ENCODE measurements around the gene BID.

DNA sequence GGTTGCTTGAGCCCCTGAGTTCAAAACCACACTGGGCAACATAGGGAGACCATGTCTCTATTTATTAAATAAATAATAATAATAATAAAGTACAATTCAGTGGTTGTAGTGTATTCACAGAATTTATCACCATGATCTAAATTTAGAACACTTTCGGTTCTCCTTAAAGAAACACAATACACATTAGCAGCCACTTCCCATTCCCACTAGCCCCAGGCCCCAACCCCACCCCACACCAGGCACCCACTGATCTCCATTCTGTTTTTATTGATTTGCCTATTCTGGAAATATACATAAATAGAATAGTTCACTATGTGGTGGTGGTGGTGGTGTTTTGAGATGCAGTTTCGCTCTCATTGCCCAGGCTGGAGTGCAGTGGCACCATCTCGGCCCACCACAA lies 90.0 kb downstream of the BID start:
- no peak for TF ChIP-seq ZFP30 (CRISPR knock-in tag; IDR thresholded peaks at IDR 0.05)
- TF ChIP-seq ARNTL (CRISPR knock-in tag; IDR thresholded peaks at IDR 0.05; ENCODE audit: borderline replicate concordance, low read depth), result no peak
- TF ChIP-seq, protein P1, sequence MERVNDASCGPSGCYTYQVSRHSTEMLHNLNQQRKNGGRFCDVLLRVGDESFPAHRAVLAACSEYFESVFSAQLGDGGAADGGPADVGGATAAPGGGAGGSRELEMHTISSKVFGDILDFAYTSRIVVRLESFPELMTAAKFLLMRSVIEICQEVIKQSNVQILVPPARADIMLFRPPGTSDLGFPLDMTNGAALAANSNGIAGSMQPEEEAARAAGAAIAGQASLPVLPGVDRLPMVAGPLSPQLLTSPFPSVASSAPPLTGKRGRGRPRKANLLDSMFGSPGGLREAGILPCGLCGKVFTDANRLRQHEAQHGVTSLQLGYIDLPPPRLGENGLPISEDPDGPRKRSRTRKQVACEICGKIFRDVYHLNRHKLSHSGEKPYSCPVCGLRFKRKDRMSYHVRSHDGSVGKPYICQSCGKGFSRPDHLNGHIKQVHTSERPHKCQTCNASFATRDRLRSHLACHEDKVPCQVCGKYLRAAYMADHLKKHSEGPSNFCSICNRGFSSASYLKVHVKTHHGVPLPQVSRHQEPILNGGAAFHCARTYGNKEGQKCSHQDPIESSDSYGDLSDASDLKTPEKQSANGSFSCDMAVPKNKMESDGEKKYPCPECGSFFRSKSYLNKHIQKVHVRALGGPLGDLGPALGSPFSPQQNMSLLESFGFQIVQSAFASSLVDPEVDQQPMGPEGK (CRISPR knock-in tag; IDR thresholded peaks at IDR 0.05; ENCODE audit: borderline replicate concordance), result no peak
- TF ChIP-seq ESRRG (CRISPR knock-in tag; IDR thresholded peaks at IDR 0.05), result no peak
- no peak for TF ChIP-seq SNAI2 (CRISPR knock-in tag; IDR thresholded peaks at IDR 0.05)
- TF ChIP-seq, protein P2, sequence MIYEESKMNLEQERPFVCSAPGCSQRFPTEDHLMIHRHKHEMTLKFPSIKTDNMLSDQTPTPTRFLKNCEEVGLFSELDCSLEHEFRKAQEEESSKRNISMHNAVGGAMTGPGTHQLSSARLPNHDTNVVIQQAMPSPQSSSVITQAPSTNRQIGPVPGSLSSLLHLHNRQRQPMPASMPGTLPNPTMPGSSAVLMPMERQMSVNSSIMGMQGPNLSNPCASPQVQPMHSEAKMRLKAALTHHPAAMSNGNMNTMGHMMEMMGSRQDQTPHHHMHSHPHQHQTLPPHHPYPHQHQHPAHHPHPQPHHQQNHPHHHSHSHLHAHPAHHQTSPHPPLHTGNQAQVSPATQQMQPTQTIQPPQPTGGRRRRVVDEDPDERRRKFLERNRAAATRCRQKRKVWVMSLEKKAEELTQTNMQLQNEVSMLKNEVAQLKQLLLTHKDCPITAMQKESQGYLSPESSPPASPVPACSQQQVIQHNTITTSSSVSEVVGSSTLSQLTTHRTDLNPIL (CRISPR knock-in tag; IDR thresholded peaks at IDR 0.05; ENCODE audit: low read depth), result no peak

Measured in SK-N-SH treated with all-trans-retinoic acid at 6 μM for 48 hours (cell line).